HUES6 (cell line): ENCODE measurements around the gene RBMS1.
"Not testable (repeated sequence)": the region's sequence is repeated elsewhere in the genome, so short reads cannot be mapped to it uniquely, and the experiment has no call there.

Source experiments
- H3K27ac ChIP-seq: 2 replicates; pipeline ENCODE4 v1.7.0; 2013; ENCODE audit warnings: low read depth, mild to moderate bottlenecking, low read length, inconsistent platforms
- H3K27me3 ChIP-seq: 2 replicates; pipeline ENCODE4 v1.6.1; 2013; ENCODE audit warnings: low read length; ENCODE audit not compliant: control insufficient read depth, insufficient read depth
- H3K36me3 ChIP-seq: 2 replicates; pipeline ENCODE4 v1.6.1; 2013; ENCODE audit warnings: low read length; ENCODE audit not compliant: control insufficient read depth, insufficient read depth
- H3K4me1 ChIP-seq: 2 replicates; pipeline ENCODE4 v1.6.1; 2013; ENCODE audit warnings: low read length; ENCODE audit not compliant: control insufficient read depth, insufficient read depth
- H3K4me3 ChIP-seq: 2 replicates; pipeline ENCODE4 v1.5.1; 2013; ENCODE audit warnings: low read depth, low read length
- H3K9ac ChIP-seq: one replicate; pipeline ENCODE4 v1.6.1; 2013; ENCODE audit warnings: mild to moderate bottlenecking, low read length
- H3K9me3 ChIP-seq: 2 replicates; pipeline ENCODE4 v1.6.1; 2013; ENCODE audit warnings: low read depth, low read length; ENCODE audit not compliant: control insufficient read depth, insufficient read depth

RBMS1 gene

GRCh38 chr2:160421646-160422501, 71.7 kb downstream of the RBMS1 start:
- H3K4me3 ChIP-seq = not testable (repeated sequence)

DNA sequence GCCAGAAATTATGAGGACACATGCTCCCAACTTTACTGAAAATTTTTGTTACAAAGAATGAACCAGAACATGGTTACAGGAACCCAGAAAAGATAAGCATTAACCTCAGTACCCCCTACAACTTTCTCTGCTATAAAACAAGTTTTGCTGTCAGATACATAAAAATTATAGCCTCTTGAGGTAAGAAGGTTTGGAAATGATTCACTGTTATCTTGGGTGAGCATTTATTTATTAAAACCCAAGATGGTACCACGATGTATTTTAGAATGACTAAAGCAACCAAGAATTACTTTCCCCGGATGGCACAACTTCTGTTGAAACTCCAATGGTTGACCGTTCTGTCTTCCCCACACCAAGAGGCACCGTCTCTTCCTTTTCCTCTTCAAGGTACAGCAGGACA, 72.9 kb downstream of the RBMS1 start:
- Histone ChIP-seq H3K9ac (no peak overlapping the region), H3K4me3 (no peak overlapping the region), H3K9me3 (no peaks in the 10 kb centered on the region), H3K36me3 (no peaks in the 10 kb centered on the region), H3K27ac (no peak overlapping the region), H3K4me1 (peaks cover 17% of the 10 kb centered on the region; the same call in 1 of the 2 replicates), H3K27me3 (no peaks in the 10 kb centered on the region)

More at GRCh38 chr2:160421646-160422501, 71.7 kb downstream of the RBMS1 start:
- not testable (repeated sequence) for H3K36me3 ChIP-seq, H3K9ac ChIP-seq, H3K27me3 ChIP-seq, H3K9me3 ChIP-seq, H3K27ac ChIP-seq
- H3K4me1 ChIP-seq = peaks cover 17% of the 10 kb centered on the region; the same call in 1 of the 2 replicates

GRCh38 chr2:160419776-160420505, 73.7 kb downstream of the RBMS1 start:
- H3K9me3 ChIP-seq = no peaks in the 10 kb centered on the region
- H3K36me3 ChIP-seq = no peaks in the 10 kb centered on the region
- H3K27ac ChIP-seq = no peak overlapping the region
- no peak overlapping the region for H3K4me3 ChIP-seq
- H3K27me3 ChIP-seq = no peaks in the 10 kb centered on the region
- peaks cover 17% of the 10 kb centered on the region; the same call in 1 of the 2 replicates for H3K4me1 ChIP-seq
- H3K9ac ChIP-seq = no peak overlapping the region

DNA sequence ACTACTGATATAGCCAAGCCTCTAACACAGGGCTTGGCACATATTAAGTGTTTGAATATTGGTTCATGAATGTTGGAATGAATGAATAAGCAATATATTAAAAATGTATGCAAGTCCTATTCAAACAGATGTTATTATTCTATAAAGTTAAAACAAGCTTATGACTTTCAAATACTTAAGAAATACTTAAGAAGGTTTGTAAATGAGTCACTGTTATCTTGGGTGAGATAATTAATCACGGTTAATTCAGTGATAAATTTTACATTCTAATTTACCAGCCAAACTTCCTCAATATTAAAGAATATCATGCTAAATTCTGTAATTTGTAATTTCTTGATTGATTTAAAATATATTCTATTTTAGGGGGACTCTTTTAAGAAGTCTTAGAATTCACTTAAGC, 74.8 kb downstream of the RBMS1 start:
- Histone ChIP-seq H3K4me3 (no peak overlapping the region), H3K9me3 (no peaks in the 10 kb centered on the region), H3K36me3 (no peaks in the 10 kb centered on the region), H3K27ac (no peak overlapping the region), H3K9ac (no peak overlapping the region), H3K27me3 (no peaks in the 10 kb centered on the region), H3K4me1 (peaks cover 17% of the 10 kb centered on the region; the same call in 1 of the 2 replicates)

GRCh38 chr2:160418398-160418765, 75.2 kb downstream of the RBMS1 start:
- H3K4me3 ChIP-seq = no peak overlapping the region
- H3K9ac ChIP-seq = no peak overlapping the region
- peaks cover 17% of the 10 kb centered on the region; the same call in 1 of the 2 replicates for H3K4me1 ChIP-seq
- no peak overlapping the region for H3K27ac ChIP-seq
- no peaks in the 10 kb centered on the region for H3K9me3 ChIP-seq
- H3K36me3 ChIP-seq = no peaks in the 10 kb centered on the region
- H3K27me3 ChIP-seq = no peaks in the 10 kb centered on the region

- no peak overlapping the region for H3K4me3 ChIP-seq
- H3K36me3 ChIP-seq = no peaks in the 10 kb centered on the region
- H3K9me3 ChIP-seq = no peaks in the 10 kb centered on the region
- no peak overlapping the region for H3K27ac ChIP-seq
- H3K4me1 ChIP-seq = peaks cover 17% of the 10 kb centered on the region; the same call in 1 of the 2 replicates
- no peak overlapping the region for H3K9ac ChIP-seq
- no peaks in the 10 kb centered on the region for H3K27me3 ChIP-seq
Measured at GRCh38 chr2:160417745-160418397, 75.7 kb downstream of the RBMS1 start.

DNA sequence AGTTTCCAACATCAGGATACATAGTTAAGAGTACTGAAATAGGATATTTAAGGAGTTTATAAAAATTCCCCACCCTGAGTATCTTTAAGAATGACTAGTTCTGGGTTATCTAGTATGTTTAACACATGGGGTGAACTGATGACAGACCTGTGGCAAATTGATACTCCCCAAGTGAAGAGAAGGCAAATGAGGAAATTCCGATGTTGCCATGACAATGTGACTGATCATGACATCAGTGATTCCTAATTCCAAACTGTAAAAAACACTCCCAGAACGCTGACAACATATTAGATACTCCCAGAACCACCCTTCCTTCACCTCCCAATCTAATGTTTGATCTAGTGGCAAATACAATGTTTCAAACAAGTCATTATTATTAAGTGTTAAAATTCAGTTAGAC, 77.6 kb downstream of the RBMS1 start:
- no peaks in the 10 kb centered on the region for H3K27me3 ChIP-seq
- H3K4me3 ChIP-seq = no peak overlapping the region
- H3K36me3 ChIP-seq = no peaks in the 10 kb centered on the region
- peaks cover 17% of the 10 kb centered on the region; the same call in 1 of the 2 replicates for H3K4me1 ChIP-seq
- no peaks in the 10 kb centered on the region for H3K9me3 ChIP-seq
- H3K9ac ChIP-seq = no peak overlapping the region
- no peak overlapping the region for H3K27ac ChIP-seq

DNA sequence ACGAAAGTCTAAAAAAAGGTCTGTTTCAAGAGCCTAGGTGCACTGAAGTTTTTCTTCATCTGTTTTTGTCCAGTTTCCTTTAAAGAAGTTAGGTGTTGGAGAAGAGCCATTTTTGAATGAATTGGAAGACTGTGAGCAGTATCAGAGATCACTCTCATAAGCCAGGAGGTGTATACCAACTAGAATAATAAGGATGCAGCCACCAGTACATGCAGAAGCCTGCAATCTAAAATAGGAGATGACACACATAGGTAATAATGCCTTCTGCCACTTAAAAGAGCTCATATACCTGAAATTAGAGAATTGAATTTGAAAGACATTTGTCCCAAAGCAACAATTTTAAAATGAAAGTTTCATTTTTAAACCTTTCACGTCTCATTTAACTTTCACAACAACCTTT, 81.7 kb downstream of the RBMS1 start:
- Histone ChIP-seq H3K4me3 (no peak overlapping the region), H3K27me3 (peaks cover 6% of the 10 kb centered on the region; the same call in 1 of the 2 replicates), H3K4me1 (peaks cover 7% of the 10 kb centered on the region), H3K27ac (no peak overlapping the region), H3K9ac (no peak overlapping the region), H3K36me3 (no peaks in the 10 kb centered on the region), H3K9me3 (no peaks in the 10 kb centered on the region)

DNA sequence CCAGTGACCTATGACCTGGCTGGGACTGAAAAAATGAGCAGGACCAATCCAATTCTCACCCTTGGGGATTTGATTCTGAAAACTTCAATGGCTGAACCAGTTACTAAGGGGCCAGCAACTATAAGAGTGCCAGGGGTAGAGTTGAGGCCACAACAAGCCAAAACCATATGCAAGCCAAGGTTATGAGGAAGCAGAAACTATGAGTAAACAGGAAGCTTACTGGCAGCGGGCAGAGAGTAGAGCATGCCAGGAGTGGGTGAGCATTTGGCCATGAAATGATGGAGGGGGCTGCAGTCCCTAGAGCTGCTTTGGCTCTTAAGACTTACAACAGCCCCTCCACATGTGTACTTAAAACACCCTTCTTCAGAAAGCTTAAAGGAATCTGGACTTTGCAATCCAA, 82.4 kb downstream of the RBMS1 start:
- H3K27ac ChIP-seq = no peak overlapping the region
- peaks cover 10% of the 10 kb centered on the region; the same call in 1 of the 2 replicates for H3K27me3 ChIP-seq
- H3K9me3 ChIP-seq = no peaks in the 10 kb centered on the region
- no peak overlapping the region for H3K4me3 ChIP-seq
- H3K9ac ChIP-seq = no peak overlapping the region
- no peaks in the 10 kb centered on the region for H3K36me3 ChIP-seq
- peaks cover 9% of the 10 kb centered on the region for H3K4me1 ChIP-seq

- Histone ChIP-seq H3K27ac (no peak overlapping the region), H3K9ac (no peak overlapping the region), H3K27me3 (peaks cover 20% of the 10 kb centered on the region), H3K9me3 (no peaks in the 10 kb centered on the region), H3K4me3 (no peak overlapping the region), H3K4me1 (peaks cover 24% of the 10 kb centered on the region), H3K36me3 (no peaks in the 10 kb centered on the region)
Measured at GRCh38 chr2:160409480-160409879, 84.1 kb downstream of the RBMS1 start.

- H3K27me3 ChIP-seq = peaks cover 26% of the 10 kb centered on the region
- H3K27ac ChIP-seq = no peak overlapping the region; the same call in 1 of the 2 replicates
- peaks cover 30% of the 10 kb centered on the region for H3K4me1 ChIP-seq
- no peaks in the 10 kb centered on the region for H3K36me3 ChIP-seq
- H3K4me3 ChIP-seq = peak overlapping the region; percentile 69
- H3K9ac ChIP-seq = peak overlapping the region; percentile 79
- H3K9me3 ChIP-seq = no peaks in the 10 kb centered on the region
Measured at GRCh38 chr2:160408959-160409291, 84.7 kb downstream of the RBMS1 start.
